NCI-H2227 treated with DMSO at 0.1 percent for 48 hours (cell line): ENCODE results near the gene CTSS.

Experiments
- DNase-seq: peaks from one replicate; lab custom pipeline; 2025; lab: John Stamatoyannopoulos, UW

CTSS gene

GRCh38 chr1:150696995-150697927, 68.3 kb downstream of the CTSS start, which contains the start of gene GOLPH3L:
GOLPH3L (minus strand) TSS chr1:150697154; CDS start chr1:150694838, 2,316 bp downstream.
- peak; percentile 98 for DNase-seq

DNA sequence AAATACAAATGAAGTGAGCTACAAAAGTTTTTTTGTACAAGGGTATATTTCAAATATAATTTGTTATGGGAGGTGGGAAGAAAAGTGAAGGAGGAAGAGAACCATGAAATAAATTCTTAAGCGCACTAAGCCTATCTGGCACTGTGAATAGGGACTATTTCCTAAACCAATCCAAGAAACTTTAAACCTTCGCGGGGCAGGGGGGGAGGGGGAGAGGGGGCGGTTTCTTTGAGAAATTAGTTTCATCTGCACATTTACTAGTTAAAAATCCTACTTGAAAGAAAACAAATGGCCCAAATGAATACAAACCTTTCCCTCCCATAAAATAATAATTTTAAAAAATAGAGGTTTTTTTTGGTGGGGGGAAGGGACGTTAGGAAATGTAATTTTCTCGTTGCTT, 69.0 kb downstream of the CTSS start:
- DNase-seq: no peak

- no peak for DNase-seq
These were observed 69.4 kb downstream of the CTSS start for GRCh38 chr1:150696162-150696561.

DNA sequence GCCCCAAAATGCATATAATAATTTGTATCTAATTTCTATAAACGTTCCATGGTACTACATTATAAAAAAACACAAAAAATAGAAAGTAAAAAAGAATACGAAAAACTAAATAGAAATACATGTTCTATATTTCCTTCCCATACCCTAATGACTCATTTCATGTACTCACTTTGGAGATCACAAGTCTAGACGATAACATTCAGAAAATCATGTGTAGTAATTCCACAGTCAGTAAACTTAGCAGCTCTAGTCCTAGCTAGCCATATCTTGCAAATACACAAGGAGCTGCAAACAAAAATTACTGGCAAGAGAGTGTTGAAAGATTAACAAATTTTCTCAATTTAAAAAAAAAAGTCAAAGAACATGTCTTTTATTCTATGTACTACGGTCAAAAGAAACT, 70.0 kb downstream of the CTSS start:
- no peak for DNase-seq

DNA sequence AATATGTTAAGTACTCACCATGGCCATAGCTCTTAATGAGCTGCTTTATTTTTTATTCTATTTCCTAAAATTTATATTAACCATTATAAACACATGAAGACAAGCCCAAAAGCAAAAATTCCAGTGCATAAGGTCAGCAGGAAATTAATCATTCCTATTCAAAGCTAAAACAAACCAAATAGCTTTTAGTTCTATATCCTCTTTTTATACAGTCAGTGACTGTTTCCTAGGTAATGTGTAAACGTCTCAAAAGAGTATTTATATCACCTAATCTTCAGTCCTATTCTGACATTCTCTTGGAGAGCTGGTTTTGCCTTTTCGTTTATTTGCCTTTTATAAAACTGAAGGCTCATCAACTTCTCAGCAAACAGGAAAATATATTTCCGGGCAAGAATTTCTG, 72.9 kb downstream of the CTSS start:
- no peak for DNase-seq

DNA sequence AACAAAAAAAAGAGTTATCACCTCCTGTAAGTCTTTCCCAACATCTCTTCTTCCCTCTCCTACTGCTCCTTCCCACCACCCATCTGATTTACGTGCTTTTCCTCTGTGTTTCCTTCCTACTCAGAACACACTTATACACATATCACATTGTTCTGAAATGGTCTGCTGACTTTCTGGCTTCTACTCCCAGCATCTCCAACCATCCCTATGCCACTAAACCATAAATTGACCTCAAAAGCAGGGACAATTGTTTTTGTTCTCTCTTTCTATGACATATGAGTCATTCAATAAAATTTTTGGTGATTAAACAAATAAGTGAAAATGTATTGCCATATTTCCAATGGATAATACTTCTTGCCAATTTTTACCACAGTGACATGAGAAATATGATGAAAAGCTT, 76.8 kb downstream of the CTSS start:
- DNase-seq: no peak

- DNase-seq: no peak
These were observed 79.3 kb downstream of the CTSS start for GRCh38 chr1:150686275-150686674.

DNA sequence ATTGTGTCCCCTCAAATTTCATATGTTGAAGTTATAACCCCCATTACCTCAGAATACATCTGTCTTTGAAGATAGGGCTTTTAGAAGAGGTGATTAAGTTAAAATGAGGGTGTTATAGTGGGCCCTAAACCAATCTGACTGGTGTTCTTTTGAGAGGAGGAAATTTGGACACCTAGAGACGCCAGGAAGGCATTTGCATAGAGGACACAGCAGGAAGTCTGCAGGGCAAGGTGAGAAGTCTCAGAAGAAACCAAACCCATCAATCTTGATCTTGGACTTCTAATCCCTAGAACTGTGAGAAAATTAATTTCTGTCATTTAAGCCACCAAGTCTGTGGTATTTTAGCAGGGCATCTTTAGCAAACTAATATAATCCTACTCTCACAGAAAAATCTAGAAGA, 81.7 kb downstream of the CTSS start:
- DNase-seq: no peak
